Measurements from ENCODE around the gene TMEM131L. TPM values are rescaled to one million over a fixed set of nuclear protein-coding genes. Genes with fewer than 3 reads are reported as not detected.

TMEM131L gene
- total RNA-seq, 1 donor from 2014 or later = 29.8 TPM

- TF ChIP-seq CTCF (IDR thresholded peaks at IDR 0.05; ENCODE audit: unreplicated experiment) = no peak
- Mint-ChIP-seq H3K4me3 (ENCODE audit: unreplicated experiment) (peak overlapping the region; percentile 17), H3K27ac (ENCODE audit: unreplicated experiment) (peak overlapping the region; percentile 80), H3K36me3 (ENCODE audit: low read depth, unreplicated experiment) (no peaks in the 10 kb centered on the region), H3K27me3 (ENCODE audit: unreplicated experiment) (peaks cover 4% of the 10 kb centered on the region), H3K4me1 (ENCODE audit: unreplicated experiment) (peaks cover 21% of the 10 kb centered on the region), H3K9me3 (ENCODE audit: unreplicated experiment) (no peaks in the 10 kb centered on the region)
- DNase-seq (ENCODE audit: low spot score) = no peak
These were observed 185.4 kb downstream of the TMEM131L start for GRCh38 chr4:153651587-153651986.

GRCh38 chr4:153652051-153652784, 186.1 kb downstream of the TMEM131L start:
- no peak overlapping the region for H3K27ac Mint-ChIP-seq (ENCODE audit: unreplicated experiment)
- peaks cover 4% of the 10 kb centered on the region for H3K27me3 Mint-ChIP-seq (ENCODE audit: unreplicated experiment)
- H3K4me1 Mint-ChIP-seq (ENCODE audit: unreplicated experiment) = peaks cover 21% of the 10 kb centered on the region
- TF ChIP-seq CTCF (IDR thresholded peaks at IDR 0.05; ENCODE audit: unreplicated experiment) = no peak
- H3K4me3 Mint-ChIP-seq (ENCODE audit: unreplicated experiment) = no peak overlapping the region
- H3K9me3 Mint-ChIP-seq (ENCODE audit: unreplicated experiment) = no peaks in the 10 kb centered on the region
- DNase-seq (ENCODE audit: low spot score) = no peak
- H3K36me3 Mint-ChIP-seq (ENCODE audit: low read depth, unreplicated experiment) = no peaks in the 10 kb centered on the region

GRCh38 chr4:153655002-153655541, 188.9 kb downstream of the TMEM131L start:
- peaks cover 5% of the 10 kb centered on the region for H3K27me3 Mint-ChIP-seq (ENCODE audit: unreplicated experiment)
- peaks cover 3% of the 10 kb centered on the region for H3K36me3 Mint-ChIP-seq (ENCODE audit: low read depth, unreplicated experiment)
- no peak for TF ChIP-seq CTCF (IDR thresholded peaks at IDR 0.05; ENCODE audit: unreplicated experiment)
- H3K4me3 Mint-ChIP-seq (ENCODE audit: unreplicated experiment) = no peak overlapping the region
- no peak for DNase-seq (ENCODE audit: low spot score)
- H3K4me1 Mint-ChIP-seq (ENCODE audit: unreplicated experiment) = peaks cover 12% of the 10 kb centered on the region
- no peaks in the 10 kb centered on the region for H3K9me3 Mint-ChIP-seq (ENCODE audit: unreplicated experiment)
- no peak overlapping the region for H3K27ac Mint-ChIP-seq (ENCODE audit: unreplicated experiment)

- H3K36me3 Mint-ChIP-seq (ENCODE audit: low read depth, unreplicated experiment) = peaks cover 3% of the 10 kb centered on the region
- no peak overlapping the region for H3K4me3 Mint-ChIP-seq (ENCODE audit: unreplicated experiment)
- H3K27me3 Mint-ChIP-seq (ENCODE audit: unreplicated experiment) = peaks cover 5% of the 10 kb centered on the region
These were observed 189.8 kb downstream of the TMEM131L start for GRCh38 chr4:153655928-153656327.

More at GRCh38 chr4:153655928-153656327, 189.8 kb downstream of the TMEM131L start:
- no peaks in the 10 kb centered on the region for H3K9me3 Mint-ChIP-seq (ENCODE audit: unreplicated experiment)
- TF ChIP-seq CTCF (IDR thresholded peaks at IDR 0.05; ENCODE audit: unreplicated experiment) = no peak
- DNase-seq (ENCODE audit: low spot score) = no peak
- no peak overlapping the region for H3K27ac Mint-ChIP-seq (ENCODE audit: unreplicated experiment)
- H3K4me1 Mint-ChIP-seq (ENCODE audit: unreplicated experiment) = peaks cover 12% of the 10 kb centered on the region

Measured in endothelial cell (in vitro differentiated cells).